ENCODE data around the gene SEC14L5. TPM values are rescaled to one million over a fixed set of nuclear protein-coding genes. Genes with fewer than 3 reads are reported as not detected.

The SEC14L5 gene
- total RNA-seq, 2 donors from 2014 or later, result 0.22 to 0.33 TPM

- no peak for TF ChIP-seq CTCF (conservative IDR thresholded peaks at IDR 0.05)
- H3K4me1 Mint-ChIP-seq, result peaks cover 8% of the 10 kb centered on the region
- Histone ChIP-seq H3K9me3 (ENCODE audit: control insufficient read depth, low read length) (no peaks in the 10 kb centered on the region), H3K27ac (ENCODE audit: low read depth, low read length) (no peak overlapping the region), H3K4me1 (ENCODE audit: control insufficient read depth, insufficient read depth, low read length) (peaks cover 8% of the 10 kb centered on the region), H3K27me3 (ENCODE audit: control insufficient read depth, insufficient read depth, low read length, poor library complexity, severe bottlenecking) (no peaks in the 10 kb centered on the region), H3K36me3 (ENCODE audit: control insufficient read depth, insufficient read depth, low read length) (no peaks in the 10 kb centered on the region), H3K4me3 (ENCODE audit: low read length) (no peak overlapping the region), H3K9ac (ENCODE audit: extremely low read depth, low read length, poor library complexity, severe bottlenecking) (no peak overlapping the region)
- DNase-seq, result peak; percentile 63
- H3K27me3 Mint-ChIP-seq (ENCODE audit: insufficient read depth), result no peaks in the 10 kb centered on the region
- peaks cover 2% of the 10 kb centered on the region for H3K36me3 Mint-ChIP-seq (ENCODE audit: low read depth)
- H3K9me3 Mint-ChIP-seq, result no peaks in the 10 kb centered on the region
- no peak overlapping the region for H3K27ac Mint-ChIP-seq
- no peak overlapping the region for H3K4me3 Mint-ChIP-seq
- WGBS, 2 experiments (ENCODE audit: insufficient coverage in 1 of 2, insufficient read length in 1 of 2), result 92 to 100% methylated on average over 5 to 15 of the region's 15 CpGs
These were observed 44.2 kb upstream of the SEC14L5 start for GRCh38 chr16:4913774-4914525.

GRCh38 chr16:4914528-4915225, 43.5 kb upstream of the SEC14L5 start:
- H3K4me1 Mint-ChIP-seq, result peaks cover 9% of the 10 kb centered on the region
- H3K36me3 Mint-ChIP-seq (ENCODE audit: low read depth), result peaks cover 2% of the 10 kb centered on the region
- Histone ChIP-seq H3K36me3 (ENCODE audit: control insufficient read depth, insufficient read depth, low read length) (no peaks in the 10 kb centered on the region), H3K9ac (ENCODE audit: extremely low read depth, low read length, poor library complexity, severe bottlenecking) (no peak overlapping the region), H3K4me3 (ENCODE audit: low read length) (no peak overlapping the region), H3K9me3 (ENCODE audit: control insufficient read depth, low read length) (no peaks in the 10 kb centered on the region), H3K27ac (ENCODE audit: low read depth, low read length) (no peak overlapping the region), H3K27me3 (ENCODE audit: control insufficient read depth, insufficient read depth, low read length, poor library complexity, severe bottlenecking) (no peaks in the 10 kb centered on the region), H3K4me1 (ENCODE audit: control insufficient read depth, insufficient read depth, low read length) (peaks cover 8% of the 10 kb centered on the region)
- no peaks in the 10 kb centered on the region for H3K9me3 Mint-ChIP-seq
- no peak overlapping the region for H3K4me3 Mint-ChIP-seq
- H3K27me3 Mint-ChIP-seq (ENCODE audit: insufficient read depth), result no peaks in the 10 kb centered on the region
- WGBS, 2 experiments (ENCODE audit: insufficient coverage in 1 of 2, insufficient read length in 1 of 2), result 89 to 100% methylated on average over 3 to 7 of the region's 7 CpGs
- no peak overlapping the region for H3K27ac Mint-ChIP-seq
- DNase-seq, result no peak
- TF ChIP-seq CTCF (conservative IDR thresholded peaks at IDR 0.05), result no peak

- H3K4me1 Mint-ChIP-seq, result peaks cover 9% of the 10 kb centered on the region
- Histone ChIP-seq H3K27me3 (ENCODE audit: control insufficient read depth, insufficient read depth, low read length, poor library complexity, severe bottlenecking) (no peaks in the 10 kb centered on the region), H3K36me3 (ENCODE audit: control insufficient read depth, insufficient read depth, low read length) (no peaks in the 10 kb centered on the region), H3K27ac (ENCODE audit: low read depth, low read length) (no peak overlapping the region), H3K4me1 (ENCODE audit: control insufficient read depth, insufficient read depth, low read length) (peaks cover 8% of the 10 kb centered on the region), H3K9ac (ENCODE audit: extremely low read depth, low read length, poor library complexity, severe bottlenecking) (no peak overlapping the region), H3K9me3 (ENCODE audit: control insufficient read depth, low read length) (no peaks in the 10 kb centered on the region), H3K4me3 (ENCODE audit: low read length) (no peak overlapping the region)
- DNase-seq, result no peak
- WGBS, 2 experiments (ENCODE audit: insufficient coverage in 1 of 2, insufficient read length in 1 of 2), result 88 to 91% methylated on average over 8 to 11 of the region's 11 CpGs
- no peak for TF ChIP-seq CTCF (conservative IDR thresholded peaks at IDR 0.05)
- peaks cover 2% of the 10 kb centered on the region for H3K36me3 Mint-ChIP-seq (ENCODE audit: low read depth)
- no peak overlapping the region for H3K27ac Mint-ChIP-seq
- no peaks in the 10 kb centered on the region for H3K9me3 Mint-ChIP-seq
- no peak overlapping the region for H3K4me3 Mint-ChIP-seq
- H3K27me3 Mint-ChIP-seq (ENCODE audit: insufficient read depth), result no peaks in the 10 kb centered on the region
These were observed 42.8 kb upstream of the SEC14L5 start for GRCh38 chr16:4915226-4915761.
